Measurements from ENCODE around the gene GPC6.

DNA sequence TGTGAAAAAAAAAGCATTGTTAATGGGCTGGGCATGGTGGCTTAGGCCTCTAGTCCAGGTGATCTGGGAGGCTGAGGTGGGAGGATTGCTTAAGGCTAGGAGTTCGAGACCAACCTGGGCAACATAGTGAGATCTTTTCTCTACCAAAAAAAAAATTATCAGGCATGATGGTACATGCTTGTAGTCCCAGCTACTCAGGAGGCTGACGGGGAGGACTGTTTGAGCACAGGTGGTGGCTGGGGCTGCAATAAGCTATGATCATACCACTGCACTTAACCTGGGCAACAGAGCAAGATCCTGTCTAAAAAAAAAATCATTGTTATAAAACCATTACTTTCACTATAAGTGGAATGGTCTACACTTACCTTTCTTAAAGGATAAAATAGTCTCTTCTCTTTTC, 30.4 kb downstream of the GPC6 start:
- TF ChIP-seq IRF3 (IDR thresholded peaks at IDR 0.05; ENCODE audit: low read depth, low read length) = no peak
- TF ChIP-seq POLR2AphosphoS5 (IDR thresholded peaks at IDR 0.05; ENCODE audit: low read depth, low read length) = no peak
- TF ChIP-seq, protein P1, sequence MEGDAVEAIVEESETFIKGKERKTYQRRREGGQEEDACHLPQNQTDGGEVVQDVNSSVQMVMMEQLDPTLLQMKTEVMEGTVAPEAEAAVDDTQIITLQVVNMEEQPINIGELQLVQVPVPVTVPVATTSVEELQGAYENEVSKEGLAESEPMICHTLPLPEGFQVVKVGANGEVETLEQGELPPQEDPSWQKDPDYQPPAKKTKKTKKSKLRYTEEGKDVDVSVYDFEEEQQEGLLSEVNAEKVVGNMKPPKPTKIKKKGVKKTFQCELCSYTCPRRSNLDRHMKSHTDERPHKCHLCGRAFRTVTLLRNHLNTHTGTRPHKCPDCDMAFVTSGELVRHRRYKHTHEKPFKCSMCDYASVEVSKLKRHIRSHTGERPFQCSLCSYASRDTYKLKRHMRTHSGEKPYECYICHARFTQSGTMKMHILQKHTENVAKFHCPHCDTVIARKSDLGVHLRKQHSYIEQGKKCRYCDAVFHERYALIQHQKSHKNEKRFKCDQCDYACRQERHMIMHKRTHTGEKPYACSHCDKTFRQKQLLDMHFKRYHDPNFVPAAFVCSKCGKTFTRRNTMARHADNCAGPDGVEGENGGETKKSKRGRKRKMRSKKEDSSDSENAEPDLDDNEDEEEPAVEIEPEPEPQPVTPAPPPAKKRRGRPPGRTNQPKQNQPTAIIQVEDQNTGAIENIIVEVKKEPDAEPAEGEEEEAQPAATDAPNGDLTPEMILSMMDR (IDR thresholded peaks at IDR 0.05) = no peak
- TF ChIP-seq SMC3 (IDR thresholded peaks at IDR 0.05; ENCODE audit: low read depth, low read length) = no peak
- no peak for TF ChIP-seq EZH2phosphoT487 (IDR thresholded peaks at IDR 0.05; ENCODE audit: borderline replicate concordance, low read depth)
- no peak for TF ChIP-seq EP300 (IDR thresholded peaks at IDR 0.05; ENCODE audit: borderline replicate concordance in 1 of 2, low read depth in 1 of 2, low read length in 1 of 2)
- no peak for TF ChIP-seq ZBTB33 (IDR thresholded peaks at IDR 0.05; ENCODE audit: borderline replicate concordance, low read depth)
- no peak for TF ChIP-seq RAD21 (IDR thresholded peaks at IDR 0.05; ENCODE audit: low read length)
- no peak for TF ChIP-seq TEAD4 (IDR thresholded peaks at IDR 0.05; ENCODE audit: borderline replicate concordance, insufficient read depth)
